GM19372 (cell line): Measurements from ENCODE around the gene BDH2.

Experiments used
- ATAC-seq: cut with Tn5 transposase; IDR thresholded peaks from one replicate; pipeline ENCODE4 v1.9.1; 2021; ENCODE audit warnings: mild to moderate bottlenecking, low read depth, moderate library complexity; ENCODE audit not compliant: unreplicated experiment

BDH2 gene

GRCh38 chr4:103099691-103100392 lies at the start of gene BDH2:
Gene BDH2 (minus strand): TSS chr4:103099834. CDS start chr4:103096254, 3,580 bp downstream.
- peak; percentile 97 for ATAC-seq

GRCh38 chr4:103144926-103145325 lies 45.3 kb upstream of the BDH2 start:
- no peak for ATAC-seq

- no peak for ATAC-seq
Observed at GRCh38 chr4:103137446-103137827, 37.8 kb upstream of the BDH2 start.

- ATAC-seq = no peak
Observed at GRCh38 chr4:103136671-103137445, 37.2 kb upstream of the BDH2 start.

DNA sequence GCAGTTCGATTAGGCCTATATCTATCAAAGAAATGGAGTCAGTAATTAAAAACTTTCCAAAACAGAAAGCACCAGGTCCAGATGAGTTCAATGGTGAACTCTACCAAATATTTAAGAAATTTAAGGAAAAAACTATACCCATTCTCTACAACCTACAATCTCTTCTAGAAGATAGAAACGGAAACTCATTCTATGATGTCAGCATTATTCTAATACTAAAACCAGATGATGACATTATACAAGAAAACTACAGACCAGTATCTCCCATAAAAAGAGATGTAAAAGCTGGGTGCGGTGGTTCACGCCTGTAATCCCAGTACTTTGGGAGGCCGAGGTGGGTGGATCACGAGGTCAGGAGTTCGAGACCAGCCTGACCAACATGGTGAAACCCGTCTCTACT lies 29.5 kb upstream of the BDH2 start:
- no peak for ATAC-seq

GRCh38 chr4:103126126-103126525 lies 26.5 kb upstream of the BDH2 start:
- ATAC-seq = no peak

- ATAC-seq = no peak
Observed at GRCh38 chr4:103123114-103123513, 23.5 kb upstream of the BDH2 start.

DNA sequence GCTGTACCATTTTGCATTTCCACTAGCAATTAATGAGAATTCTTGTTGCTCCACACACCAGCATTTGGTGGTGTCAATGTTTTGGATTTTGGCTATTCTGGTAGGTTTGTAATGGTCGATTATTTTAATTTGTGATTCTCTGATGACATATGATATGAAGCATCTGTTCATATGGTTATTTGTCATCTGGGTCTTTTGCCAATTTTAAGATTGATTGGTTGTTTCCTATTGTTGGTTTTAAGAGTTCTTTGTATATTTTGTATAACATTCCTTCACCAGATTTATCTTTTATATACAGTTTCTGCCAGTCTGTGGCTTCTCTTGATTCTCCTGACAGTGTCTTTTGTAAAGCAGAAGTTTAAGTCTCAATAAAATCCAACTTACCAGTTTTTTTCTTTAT lies 18.5 kb upstream of the BDH2 start:
- ATAC-seq = no peak

- ATAC-seq = no peak
Observed at GRCh38 chr4:103111598-103111997, 12.0 kb upstream of the BDH2 start.

GRCh38 chr4:103108542-103108941 lies 8.9 kb upstream of the BDH2 start:
- no peak for ATAC-seq

DNA sequence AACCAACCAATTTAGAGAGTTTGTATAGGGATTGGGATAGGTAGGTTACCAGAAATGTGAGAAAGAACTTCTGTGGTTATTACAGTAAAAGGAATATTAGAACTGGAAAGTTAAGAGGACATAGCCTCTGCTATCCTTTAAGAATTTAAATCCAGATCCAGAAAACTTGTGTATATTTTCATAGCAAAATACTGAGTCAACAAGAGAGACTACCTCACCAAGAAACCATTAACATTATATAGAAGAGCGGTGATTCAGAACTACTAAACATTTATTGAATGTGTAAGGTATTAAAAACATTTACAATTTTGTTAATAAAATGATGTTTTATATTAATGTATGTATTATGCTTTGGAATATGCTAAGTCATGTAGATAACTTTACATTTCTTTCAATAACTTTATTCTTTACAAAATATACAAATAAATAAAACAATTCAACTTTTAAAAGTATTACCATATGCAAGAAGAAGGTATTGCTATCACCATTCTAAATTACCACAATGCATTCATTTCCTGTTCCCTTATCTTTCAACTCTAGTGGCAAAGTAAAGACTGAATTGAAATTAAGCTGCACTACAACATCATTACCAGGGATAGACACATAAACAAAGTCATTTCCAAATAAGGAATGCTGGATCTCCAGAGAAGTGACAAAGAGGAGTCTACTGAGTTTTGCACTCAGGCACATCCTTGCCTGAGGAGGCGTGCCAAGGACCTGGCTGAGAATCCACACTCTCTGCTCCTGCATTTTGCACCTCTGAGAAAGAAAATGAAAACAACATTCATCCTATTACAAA lies 6.1 kb upstream of the BDH2 start:
- ATAC-seq = no peak

DNA sequence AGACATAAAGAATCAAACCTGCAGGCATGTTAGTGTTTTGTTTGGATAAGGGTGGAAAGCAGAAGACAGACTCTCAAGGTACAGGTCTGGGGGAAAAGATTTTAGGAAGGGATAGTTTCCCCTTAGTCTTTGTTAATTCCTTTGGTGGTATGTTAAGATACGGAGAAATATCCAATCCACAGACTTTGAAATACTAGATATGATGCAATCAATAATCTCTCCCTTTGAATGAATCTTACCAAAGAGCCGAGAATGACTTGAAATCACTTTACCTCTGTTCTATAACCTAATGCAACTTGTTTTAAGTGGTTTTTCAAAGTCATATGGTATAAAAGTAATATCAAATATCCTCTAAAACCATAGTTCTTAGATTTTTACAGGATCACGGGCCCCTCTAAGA lies 5.3 kb upstream of the BDH2 start:
- ATAC-seq = no peak

DNA sequence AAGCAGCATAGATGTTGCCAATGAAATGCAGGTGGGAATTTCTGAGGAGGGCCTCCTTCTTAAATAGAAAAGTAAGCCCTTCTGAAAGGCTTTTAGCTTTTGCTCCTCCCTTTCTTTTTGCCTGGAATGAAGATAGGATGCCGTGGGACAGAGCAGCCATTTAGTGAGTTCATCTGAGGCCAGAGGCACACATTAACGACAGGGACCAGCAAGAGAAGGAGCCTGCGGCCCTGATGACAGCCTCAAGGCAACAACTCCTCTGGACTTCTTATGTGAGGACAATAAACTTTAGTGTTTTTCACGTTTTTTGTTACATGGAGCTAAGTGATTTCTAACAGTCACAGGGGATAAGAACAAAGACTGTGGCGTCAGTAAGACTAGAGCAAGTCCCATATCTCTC lies 1.1 kb upstream of the BDH2 start:
- no peak for ATAC-seq

DNA sequence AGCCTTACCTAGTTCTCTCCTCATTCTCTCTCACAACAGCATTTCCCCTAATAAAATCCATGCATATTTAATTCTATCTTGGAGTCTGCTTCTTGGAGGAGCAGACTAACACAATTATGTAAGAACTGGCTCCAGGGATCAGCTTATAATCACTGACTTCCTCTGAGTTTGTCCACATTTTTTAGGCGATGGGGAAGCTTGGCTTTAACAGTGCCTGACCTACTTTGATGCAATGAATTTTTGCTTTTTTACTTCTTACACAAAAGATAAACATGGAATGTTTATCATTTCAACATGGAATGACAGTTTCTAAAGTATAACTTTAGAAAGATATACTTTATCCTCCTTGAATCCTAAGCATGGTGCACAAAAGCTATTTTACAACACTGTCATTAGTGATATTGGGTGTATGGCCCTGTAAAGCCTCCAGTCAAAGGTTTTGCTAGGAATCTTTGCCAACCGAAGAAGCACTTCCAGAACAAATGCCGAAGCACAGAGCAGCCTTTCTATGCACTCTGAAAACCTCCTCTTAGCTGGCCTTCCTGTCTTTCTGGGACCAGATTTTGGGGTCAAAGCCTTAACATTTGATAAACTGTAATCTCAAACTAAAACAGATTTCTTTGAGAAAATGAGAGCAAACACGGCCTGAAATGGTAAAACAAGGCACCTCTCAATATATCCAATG lies 736 bp downstream of the BDH2 start:
- no peak for ATAC-seq

DNA sequence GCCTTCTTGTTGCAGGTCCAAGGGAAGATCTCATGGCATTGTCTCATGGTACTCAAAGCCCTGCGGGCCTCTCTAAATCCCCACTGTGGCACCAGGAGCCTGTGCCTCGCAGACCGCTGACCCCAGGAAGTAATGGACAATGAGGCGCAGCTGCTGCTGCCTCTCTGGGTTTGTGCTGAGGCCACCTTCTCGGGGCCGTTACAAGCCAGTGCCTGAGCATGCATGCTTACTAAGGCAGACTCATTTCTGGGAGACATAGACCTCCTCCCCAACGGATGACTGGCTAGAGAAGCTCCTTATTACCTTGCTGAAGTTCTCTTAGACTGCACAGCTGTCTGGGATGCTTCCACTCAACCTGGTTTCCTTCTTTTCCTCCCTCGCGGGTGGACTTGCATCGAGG lies 1.3 kb downstream of the BDH2 start:
- no peak for ATAC-seq

DNA sequence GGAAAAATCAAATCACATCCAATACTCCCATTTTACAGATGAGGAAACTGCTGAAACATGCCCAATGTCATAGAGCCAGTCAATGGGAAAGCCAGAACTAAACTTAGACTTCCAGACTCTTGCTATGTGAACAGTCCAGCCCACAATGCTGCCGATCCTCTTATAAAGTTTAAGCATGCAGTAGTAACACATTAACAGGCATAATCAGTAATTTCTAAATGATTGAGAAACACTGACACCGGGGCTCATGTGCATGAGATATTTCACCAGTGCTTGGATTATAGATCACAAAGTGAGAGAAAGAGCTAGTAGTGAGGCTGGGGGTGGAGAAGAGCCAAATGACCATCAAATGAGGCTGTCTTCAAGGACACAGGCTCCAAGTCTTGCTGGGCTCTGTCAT lies 2.5 kb downstream of the BDH2 start:
- ATAC-seq = no peak

GRCh38 chr4:103095080-103095479 lies 4.6 kb downstream of the BDH2 start:
- no peak for ATAC-seq

DNA sequence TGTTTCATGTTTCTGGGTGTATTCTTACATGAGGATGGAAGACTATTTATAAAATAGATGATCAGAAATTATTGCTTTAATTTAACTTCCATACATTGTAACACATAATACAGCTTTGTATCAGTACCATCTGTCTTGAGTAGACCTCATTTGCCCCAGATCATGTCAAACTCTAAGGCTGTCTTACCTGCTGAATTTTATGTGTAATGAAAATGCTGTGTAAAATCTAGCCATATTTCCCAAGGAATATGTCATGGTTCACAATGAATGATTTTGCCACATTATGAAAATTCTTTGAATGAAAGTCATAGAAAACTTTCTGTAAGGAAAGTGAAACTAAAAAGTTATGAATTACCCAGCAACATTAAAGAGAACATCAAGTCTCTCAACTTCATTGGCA lies 7.4 kb downstream of the BDH2 start:
- ATAC-seq = no peak

DNA sequence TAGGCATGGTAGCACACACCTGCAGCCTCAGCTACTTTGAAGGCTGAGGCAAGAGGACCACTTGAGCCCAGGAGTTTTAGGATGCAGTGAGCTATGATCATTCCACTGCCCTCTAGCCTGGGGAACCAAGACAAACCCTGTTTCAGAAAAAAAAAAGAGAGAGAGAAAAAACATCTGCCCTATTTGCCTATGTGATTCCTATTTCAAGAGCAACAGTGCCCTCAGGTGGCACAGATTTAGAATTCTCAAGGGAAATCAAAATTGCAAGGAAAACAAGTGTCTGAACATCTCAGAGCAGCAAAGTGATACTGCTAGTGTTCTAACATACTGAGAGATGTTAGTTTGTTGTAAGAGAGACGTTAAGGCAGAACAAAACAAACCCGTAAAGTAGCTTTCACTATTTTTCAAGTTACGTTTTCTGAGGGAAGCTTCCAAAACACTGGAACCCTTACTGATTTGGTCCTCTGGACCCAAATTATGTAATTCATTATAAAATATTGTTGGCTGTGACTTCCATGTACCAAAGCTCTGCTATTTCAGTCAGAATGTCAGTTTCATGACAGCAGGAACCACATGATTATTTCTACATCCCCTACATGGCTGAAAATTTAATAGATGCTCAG lies 7.9 kb downstream of the BDH2 start:
- ATAC-seq = peak; percentile 81

DNA sequence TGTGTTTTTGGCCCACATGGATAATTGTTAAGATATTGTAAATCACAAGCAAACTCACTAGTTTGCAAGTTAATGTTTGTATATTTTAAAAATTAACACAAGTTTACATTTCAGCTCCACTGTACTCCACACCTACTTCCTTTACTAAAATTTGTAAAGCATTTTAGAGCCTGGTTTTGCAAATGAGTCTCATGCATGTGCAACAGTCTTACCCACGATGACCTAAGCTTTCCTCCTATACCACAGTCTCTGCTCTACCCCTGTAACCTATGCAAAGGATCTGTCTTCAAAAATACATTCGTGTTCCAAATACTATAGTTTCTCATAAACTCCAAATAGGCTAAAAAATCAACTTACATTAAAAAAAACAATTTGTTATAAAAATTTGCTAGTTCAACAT lies 10.2 kb downstream of the BDH2 start:
- ATAC-seq = no peak
